Immature natural killer cell (primary cell): ENCODE results near the gene LNX2. TPM values are rescaled to one million over a fixed set of nuclear protein-coding genes. Genes with fewer than 3 reads are reported as not detected.

Experiments
- DNase-seq, 3 donors: peaks; one replicate each; pipeline ENCODE4 v3.0.0; 2022; ENCODE audit warnings: mixed read lengths in 1 of 3
- H3K27ac Mint-ChIP-seq, 6 donors: one replicate each; pipeline ENCODE4 v1.8.0; 2020; ENCODE audit warnings: mixed read lengths in 6 of 6, mild to moderate bottlenecking in 5 of 6, inconsistent platforms in 4 of 6, moderate library complexity in 3 of 6
- H3K27me3 Mint-ChIP-seq, 3 donors: one replicate each; pipeline ENCODE4 v1.8.0; 2020 to 2021; ENCODE audit warnings: low read depth in 3 of 3, mild to moderate bottlenecking in 3 of 3, mixed read lengths in 3 of 3, moderate library complexity in 3 of 3, inconsistent platforms in 1 of 3
- H3K36me3 Mint-ChIP-seq, 3 donors: one replicate each; pipeline ENCODE4 v1.8.0; 2020; ENCODE audit warnings: mixed read lengths in 3 of 3, inconsistent platforms in 2 of 3, mild to moderate bottlenecking in 2 of 3
- H3K4me1 Mint-ChIP-seq, 2 donors: one replicate each; pipeline ENCODE4 v1.8.0; 2020; ENCODE audit warnings: inconsistent platforms in 2 of 2, mild to moderate bottlenecking in 2 of 2, mixed read lengths in 2 of 2, moderate library complexity in 1 of 2
- H3K4me3 Mint-ChIP-seq, 5 donors: one replicate each; pipeline ENCODE4 v1.8.0; 2020; ENCODE audit warnings: mild to moderate bottlenecking in 5 of 5, mixed read lengths in 5 of 5, inconsistent platforms in 3 of 5, moderate library complexity in 3 of 5
- H3K9me3 Mint-ChIP-seq, 6 donors: one replicate each; pipeline ENCODE4 v1.8.0; 2020; ENCODE audit warnings: mild to moderate bottlenecking in 6 of 6, mixed read lengths in 6 of 6, inconsistent platforms in 4 of 6, moderate library complexity in 3 of 6
- polyA plus RNA-seq, 3 donors: library from polyadenylated mRNA; unstranded; fragments of 300-500 nt; fragmentation: Illumina TruSeq; gene quantifications; one replicate each; pipeline ENCODE4 v1.2.3, GENCODE V29; 2021

The LNX2 gene
- 1 to 10 TPM; 1.5 to 4.0 (median 2.8) TPM for polyA plus RNA-seq

- Mint-ChIP-seq H3K9me3 (no peaks in the 10 kb centered on the region), H3K27me3 (peaks cover 2 to 16% (median 3%) of the 10 kb centered on the region in 3 donors), H3K27ac (peak within 1 kb of the TSS; percentile 89 to 96 (median 94)), H3K4me1 (peaks cover 49 to 66% of the 10 kb centered on the region in 2 donors), H3K36me3 (peaks cover 0 to 8% (median 0%) of the 10 kb centered on the region in 3 donors), H3K4me3 (peak within 1 kb of the TSS; percentile 92 to 96 (median 95))
- DNase-seq = peak; percentile 97 to 98 (median 98)
These were observed at the start of gene LNX2 for GRCh38 chr13:27620377-27621115. Gene LNX2, minus strand, starts transcription at chr13:27620529. Its CDS starts 38,826 bp downstream, at chr13:27581703.

DNA sequence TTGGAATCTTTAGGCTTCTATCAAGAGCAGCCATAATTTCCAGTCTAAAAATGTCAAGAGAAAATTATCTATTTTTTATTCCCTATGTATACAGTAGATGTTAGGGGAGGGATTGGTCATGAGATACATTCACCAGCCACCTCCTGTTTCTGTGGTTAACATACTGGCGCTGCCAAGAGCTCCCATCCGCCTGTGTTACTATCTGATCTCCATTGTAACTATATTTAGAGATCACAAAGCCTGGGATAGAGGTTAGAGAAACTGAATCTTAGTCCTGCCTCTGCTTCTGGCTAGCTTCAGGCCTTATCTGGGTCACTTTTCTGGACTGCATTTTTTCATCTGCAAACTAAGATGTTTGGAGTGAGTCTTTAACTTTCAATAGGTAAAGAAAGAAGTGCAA, 47.6 kb upstream of the LNX2 start:
- no peak overlapping the region for H3K27ac Mint-ChIP-seq
- H3K9me3 Mint-ChIP-seq = peaks cover 0 to 2% (median 0%) of the 10 kb centered on the region in 6 donors
- H3K27me3 Mint-ChIP-seq = peaks cover 0 to 2% (median under 1%) of the 10 kb centered on the region in 3 donors
- H3K36me3 Mint-ChIP-seq = peaks cover 8 to 10% (median 9%) of the 10 kb centered on the region in 3 donors
- peaks cover 0 to 12% of the 10 kb centered on the region in 2 donors for H3K4me1 Mint-ChIP-seq
- H3K4me3 Mint-ChIP-seq = no peak overlapping the region
- DNase-seq = no peak

DNA sequence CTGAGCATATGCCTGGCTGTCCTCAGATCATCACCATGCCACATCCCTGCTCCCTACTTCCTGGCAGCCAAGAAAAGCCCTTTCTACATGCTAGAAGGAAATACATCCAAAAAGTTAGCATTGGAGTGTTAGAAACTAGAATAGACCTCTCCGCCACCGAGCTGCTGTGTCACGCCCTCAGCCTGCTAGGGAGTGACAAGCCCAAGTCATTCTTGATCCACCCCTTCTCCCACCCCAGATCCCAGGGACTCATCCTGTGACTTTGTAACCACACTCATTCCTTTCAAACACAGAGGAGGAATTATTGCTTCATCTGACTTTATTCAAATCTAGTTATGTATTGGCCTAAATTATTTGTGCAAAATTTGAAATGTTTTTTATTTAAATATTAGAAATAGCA, 46.6 kb upstream of the LNX2 start:
- Mint-ChIP-seq H3K4me3 (no peak overlapping the region), H3K36me3 (peaks cover 6 to 10% (median 9%) of the 10 kb centered on the region in 3 donors), H3K27ac (peak overlapping the region in 1 of 6 donors; percentile 23), H3K27me3 (peaks cover 0 to 2% (median 0%) of the 10 kb centered on the region in 3 donors), H3K9me3 (no peaks in the 10 kb centered on the region), H3K4me1 (peaks cover 0 to 15% of the 10 kb centered on the region in 2 donors)
- no peak for DNase-seq

DNA sequence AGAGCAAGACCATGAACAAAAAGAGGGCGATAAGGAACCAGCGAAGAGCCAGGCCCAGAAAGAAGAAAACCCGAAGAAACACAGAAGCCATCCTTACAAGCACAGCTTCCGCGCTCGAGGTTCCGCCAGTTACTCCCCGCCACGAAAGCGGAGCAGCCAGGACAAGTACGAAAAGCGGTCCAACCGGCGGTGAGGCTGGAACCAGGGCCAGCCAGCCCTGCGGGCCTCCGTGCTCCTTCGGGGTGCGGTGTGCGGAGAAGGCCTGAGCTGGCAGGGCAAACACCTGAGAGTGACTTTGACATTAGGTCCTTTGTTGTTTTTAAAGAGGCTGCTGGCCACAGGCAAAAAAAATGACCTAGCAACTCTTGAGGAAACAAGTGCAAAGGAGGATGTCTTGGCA, 45.4 kb upstream of the LNX2 start:
- no peak overlapping the region for H3K4me3 Mint-ChIP-seq
- H3K36me3 Mint-ChIP-seq = peaks cover 6 to 10% (median 10%) of the 10 kb centered on the region in 3 donors
- H3K27me3 Mint-ChIP-seq = peaks cover 0 to 2% (median 0%) of the 10 kb centered on the region in 3 donors
- peaks cover 1 to 23% of the 10 kb centered on the region in 2 donors for H3K4me1 Mint-ChIP-seq
- DNase-seq = no peak
- no peaks in the 10 kb centered on the region for H3K9me3 Mint-ChIP-seq
- no peak overlapping the region for H3K27ac Mint-ChIP-seq

- H3K9me3 Mint-ChIP-seq = no peaks in the 10 kb centered on the region
- H3K36me3 Mint-ChIP-seq = peaks cover 6 to 13% (median 12%) of the 10 kb centered on the region in 3 donors
- no peak for DNase-seq
- no peak overlapping the region for H3K27ac Mint-ChIP-seq
- peaks cover 0 to 2% (median 0%) of the 10 kb centered on the region in 3 donors for H3K27me3 Mint-ChIP-seq
- H3K4me3 Mint-ChIP-seq = no peak overlapping the region
- peaks cover 3 to 27% of the 10 kb centered on the region in 2 donors for H3K4me1 Mint-ChIP-seq
These were observed 45.0 kb upstream of the LNX2 start for GRCh38 chr13:27665333-27665732.

DNA sequence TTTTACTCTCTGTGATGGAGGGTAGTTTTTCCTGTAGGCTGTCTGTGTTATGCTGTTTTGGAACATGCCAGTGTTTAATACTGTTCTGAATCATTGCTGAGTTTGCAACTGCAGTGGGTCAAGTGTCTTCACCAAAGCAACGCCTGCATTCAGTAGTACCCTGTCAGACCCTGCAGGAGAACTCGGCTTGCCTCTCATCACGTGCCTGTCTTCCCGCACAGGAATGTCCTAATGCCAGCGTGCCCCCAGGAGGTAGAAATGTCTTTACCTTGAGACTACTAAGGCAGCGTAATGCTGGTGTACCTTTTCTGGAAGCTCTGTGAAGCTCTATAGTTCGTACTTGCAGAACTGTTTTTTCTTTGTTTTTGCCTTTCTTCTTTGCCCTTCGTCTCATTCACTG, 43.6 kb upstream of the LNX2 start:
- peaks cover 6 to 16% (median 13%) of the 10 kb centered on the region in 3 donors for H3K36me3 Mint-ChIP-seq
- no peak overlapping the region for H3K27ac Mint-ChIP-seq
- peaks cover 3 to 27% of the 10 kb centered on the region in 2 donors for H3K4me1 Mint-ChIP-seq
- H3K4me3 Mint-ChIP-seq = no peak overlapping the region
- H3K27me3 Mint-ChIP-seq = peaks cover 0 to 2% (median 0%) of the 10 kb centered on the region in 3 donors
- no peaks in the 10 kb centered on the region for H3K9me3 Mint-ChIP-seq
- no peak for DNase-seq

- Mint-ChIP-seq H3K27ac (no peak overlapping the region), H3K4me3 (no peak overlapping the region), H3K4me1 (peaks cover 3 to 27% of the 10 kb centered on the region in 2 donors), H3K36me3 (peaks cover 6 to 16% (median 13%) of the 10 kb centered on the region in 3 donors), H3K27me3 (peaks cover 0 to 2% (median 0%) of the 10 kb centered on the region in 3 donors), H3K9me3 (no peaks in the 10 kb centered on the region)
- no peak for DNase-seq
These were observed 42.6 kb upstream of the LNX2 start for GRCh38 chr13:27662738-27663470.

GRCh38 chr13:27661017-27661416, 40.7 kb upstream of the LNX2 start:
- Mint-ChIP-seq H3K27me3 (peaks cover 0 to 2% (median 0%) of the 10 kb centered on the region in 3 donors), H3K27ac (peak overlapping the region in 2 of 6 donors; percentile 6 to 32), H3K4me3 (no peak overlapping the region), H3K9me3 (no peaks in the 10 kb centered on the region), H3K36me3 (peaks cover 0 to 11% (median 9%) of the 10 kb centered on the region in 3 donors), H3K4me1 (peaks cover 3 to 31% of the 10 kb centered on the region in 2 donors)
- no peak for DNase-seq

DNA sequence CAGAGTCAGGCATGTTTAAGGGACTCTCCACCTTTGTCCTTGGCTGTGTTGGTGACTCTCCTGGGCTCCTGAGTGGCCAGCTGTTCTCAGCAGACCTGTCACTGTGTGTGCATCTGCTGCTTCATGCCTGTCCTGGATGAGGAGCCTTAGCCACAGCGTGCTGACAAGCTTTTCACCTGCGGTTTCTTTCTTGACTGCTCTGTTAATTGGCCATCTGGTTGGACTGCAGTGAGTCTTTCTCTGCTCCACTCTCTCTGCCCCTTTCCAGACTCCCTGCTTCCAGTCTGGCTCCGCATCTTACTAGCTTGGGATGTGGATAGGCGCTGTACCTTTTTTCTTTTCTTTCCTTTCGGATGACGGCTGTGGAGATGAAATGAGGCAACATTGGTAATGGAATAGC, 40.2 kb upstream of the LNX2 start:
- peaks cover 0 to 10% (median 8%) of the 10 kb centered on the region in 3 donors for H3K36me3 Mint-ChIP-seq
- H3K4me3 Mint-ChIP-seq = no peak overlapping the region
- H3K9me3 Mint-ChIP-seq = no peaks in the 10 kb centered on the region
- peaks cover 0 to 2% (median 0%) of the 10 kb centered on the region in 3 donors for H3K27me3 Mint-ChIP-seq
- no peak for DNase-seq
- H3K27ac Mint-ChIP-seq = no peak overlapping the region
- peaks cover 4 to 36% of the 10 kb centered on the region in 2 donors for H3K4me1 Mint-ChIP-seq

- Mint-ChIP-seq H3K4me1 (peaks cover 7 to 36% of the 10 kb centered on the region in 2 donors), H3K4me3 (no peak overlapping the region), H3K27ac (no peak overlapping the region), H3K9me3 (no peaks in the 10 kb centered on the region), H3K36me3 (peaks cover 0 to 6% (median 3%) of the 10 kb centered on the region in 3 donors), H3K27me3 (peaks cover 0 to 2% (median 0%) of the 10 kb centered on the region in 3 donors)
- DNase-seq = no peak
These were observed 39.0 kb upstream of the LNX2 start for GRCh38 chr13:27659145-27659865.

DNA sequence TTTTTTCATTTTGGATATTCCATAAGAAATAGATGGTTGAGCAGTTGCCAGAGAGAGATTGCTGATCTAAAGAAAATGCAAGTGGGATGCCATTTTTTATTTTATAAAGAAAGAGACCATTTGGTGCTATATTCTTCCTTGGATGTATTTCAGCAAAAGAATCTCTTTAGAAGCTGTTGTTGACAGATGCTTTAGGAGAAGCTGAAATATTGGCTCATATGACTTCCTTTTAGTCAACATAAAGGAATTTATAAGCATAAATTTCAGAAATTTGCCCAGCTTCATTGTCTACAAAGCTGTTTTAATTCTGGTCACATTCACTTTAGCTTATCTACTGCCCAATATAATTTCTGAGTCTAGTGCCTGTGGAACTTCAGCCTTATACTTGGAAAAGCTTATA, 38.2 kb upstream of the LNX2 start:
- H3K9me3 Mint-ChIP-seq = no peaks in the 10 kb centered on the region
- peaks cover 0 to 6% (median 3%) of the 10 kb centered on the region in 3 donors for H3K36me3 Mint-ChIP-seq
- no peak overlapping the region for H3K4me3 Mint-ChIP-seq
- peaks cover 9 to 32% of the 10 kb centered on the region in 2 donors for H3K4me1 Mint-ChIP-seq
- no peak overlapping the region for H3K27ac Mint-ChIP-seq
- no peaks in the 10 kb centered on the region for H3K27me3 Mint-ChIP-seq
- DNase-seq = no peak

DNA sequence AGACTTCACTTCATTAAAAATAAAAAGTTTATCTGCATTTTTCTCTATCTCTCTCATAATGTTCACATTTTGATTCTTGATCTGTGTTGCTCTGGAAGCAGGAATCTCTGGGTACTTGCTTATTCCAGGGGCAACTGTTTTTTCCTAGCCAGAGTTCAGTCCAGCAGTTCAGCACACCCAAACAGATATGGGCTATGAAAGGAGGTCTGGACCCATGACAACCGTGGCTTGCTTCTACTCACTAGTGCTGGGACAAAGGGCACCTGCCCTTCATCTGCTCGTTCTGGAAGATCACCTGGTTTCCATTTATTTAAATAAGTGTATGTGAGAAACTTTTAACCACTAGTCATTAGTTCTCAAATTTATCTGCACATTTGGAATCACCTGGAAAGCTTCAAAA, 37.4 kb upstream of the LNX2 start:
- no peak for DNase-seq
- Mint-ChIP-seq H3K27ac (no peak overlapping the region), H3K9me3 (no peaks in the 10 kb centered on the region), H3K4me3 (no peak overlapping the region), H3K27me3 (no peaks in the 10 kb centered on the region), H3K4me1 (peaks cover 9 to 25% of the 10 kb centered on the region in 2 donors), H3K36me3 (peaks cover 3 to 6% (median 4%) of the 10 kb centered on the region in 3 donors)

DNA sequence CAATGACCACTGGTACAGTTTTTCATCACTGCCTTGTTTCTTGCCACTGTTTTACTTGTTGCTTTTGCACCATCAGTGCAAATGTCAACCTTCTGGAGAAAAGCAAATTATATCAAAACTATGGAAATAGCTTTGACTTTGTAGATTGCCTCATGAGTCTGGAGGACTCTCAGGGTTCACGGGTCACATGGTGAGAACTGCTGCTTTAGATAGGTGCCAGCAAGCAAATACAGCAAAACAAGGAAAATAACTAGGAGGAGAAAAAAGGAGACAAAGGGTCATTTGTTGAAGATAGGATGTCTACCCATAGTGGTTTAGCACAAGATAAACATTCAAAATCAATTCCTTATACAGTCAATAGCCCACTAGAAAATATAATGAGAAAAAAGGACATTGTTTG, 34.5 kb upstream of the LNX2 start:
- no peaks in the 10 kb centered on the region for H3K27me3 Mint-ChIP-seq
- H3K27ac Mint-ChIP-seq = no peak overlapping the region
- H3K36me3 Mint-ChIP-seq = peaks cover 12 to 23% (median 19%) of the 10 kb centered on the region in 3 donors
- no peak overlapping the region for H3K4me3 Mint-ChIP-seq
- no peak for DNase-seq
- peaks cover 5 to 17% of the 10 kb centered on the region in 2 donors for H3K4me1 Mint-ChIP-seq
- H3K9me3 Mint-ChIP-seq = peaks cover under 1 to 7% (median 6%) of the 10 kb centered on the region in 6 donors
